Stimulated activated CD4-positive, alpha-beta T cell treated with anti-CD3 and anti-CD28 coated beads, TNF-alpha, amount 100 ng/mL, for 24 hours (primary cell): ENCODE measurements around the gene GALR3.
"Not testable (repeated sequence)": the region's sequence is repeated elsewhere in the genome, so short reads cannot be mapped to it uniquely, and the experiment has no call there.

ENCODE experiments used
- DNase-seq, 3 experiments: peaks; one replicate each; pipeline ENCODE4 v3.0.0-alpha.2; 2020; ENCODE audit warnings: low read depth in 3 of 3

Gene GALR3

DNA sequence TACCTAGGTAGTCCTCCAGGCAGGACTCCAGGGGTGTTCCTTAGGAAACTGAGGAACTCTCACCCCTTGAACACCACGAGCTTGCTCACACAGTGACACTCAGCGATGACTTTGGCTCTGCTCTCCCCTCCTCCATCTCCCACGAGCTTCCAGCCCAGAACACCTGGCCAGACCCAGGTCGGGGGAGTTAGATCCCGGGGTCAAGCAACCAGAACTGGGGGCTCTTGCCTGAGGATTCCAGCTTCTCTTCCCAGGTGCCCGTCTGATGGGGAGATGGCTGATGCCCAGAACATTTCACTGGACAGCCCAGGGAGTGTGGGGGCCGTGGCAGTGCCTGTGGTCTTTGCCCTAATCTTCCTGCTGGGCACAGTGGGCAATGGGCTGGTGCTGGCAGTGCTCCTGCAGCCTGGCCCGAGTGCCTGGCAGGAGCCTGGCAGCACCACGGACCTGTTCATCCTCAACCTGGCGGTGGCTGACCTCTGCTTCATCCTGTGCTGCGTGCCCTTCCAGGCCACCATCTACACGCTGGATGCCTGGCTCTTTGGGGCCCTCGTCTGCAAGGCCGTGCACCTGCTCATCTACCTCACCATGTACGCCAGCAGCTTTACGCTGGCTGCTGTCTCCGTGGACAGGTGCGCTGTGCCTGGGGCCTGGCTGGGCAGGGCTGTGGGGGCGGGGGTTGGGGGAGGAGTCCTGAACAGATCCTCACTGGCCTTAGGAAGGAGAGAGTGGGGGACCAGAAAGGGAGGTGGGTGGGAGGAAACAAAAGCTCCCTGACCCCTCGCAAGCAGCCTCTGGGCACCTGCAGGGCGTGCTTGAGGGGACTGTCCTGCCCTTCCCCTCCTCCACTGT lies at the start of gene GALR3:
Gene GALR3, plus strand, starts transcription at position 249 of the 852 bp plus-strand sequence. Its CDS starts 25 bp downstream, at position 274.
- DNase-seq = no peak

DNA sequence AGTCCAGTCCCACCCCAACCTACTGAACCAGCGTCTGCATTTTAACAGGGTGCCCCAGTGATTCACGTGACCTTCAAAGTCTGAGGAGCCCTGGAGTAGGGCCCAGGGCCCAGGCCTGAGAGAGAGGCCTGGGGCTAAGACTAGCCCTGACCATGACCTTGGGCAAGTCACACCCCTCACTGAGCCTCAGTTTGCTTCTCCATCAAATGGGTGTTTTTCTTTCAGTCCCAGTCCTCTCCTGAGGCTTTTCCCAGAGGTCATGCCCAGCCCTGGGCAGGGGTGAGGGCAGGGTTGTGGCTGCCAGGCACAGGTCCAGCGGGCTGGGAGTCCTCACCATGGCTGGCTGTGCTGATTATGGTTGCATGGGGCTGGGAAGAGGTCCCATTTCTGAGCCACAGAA lies 48.5 kb upstream of the GALR3 start:
- no peak for DNase-seq

DNA sequence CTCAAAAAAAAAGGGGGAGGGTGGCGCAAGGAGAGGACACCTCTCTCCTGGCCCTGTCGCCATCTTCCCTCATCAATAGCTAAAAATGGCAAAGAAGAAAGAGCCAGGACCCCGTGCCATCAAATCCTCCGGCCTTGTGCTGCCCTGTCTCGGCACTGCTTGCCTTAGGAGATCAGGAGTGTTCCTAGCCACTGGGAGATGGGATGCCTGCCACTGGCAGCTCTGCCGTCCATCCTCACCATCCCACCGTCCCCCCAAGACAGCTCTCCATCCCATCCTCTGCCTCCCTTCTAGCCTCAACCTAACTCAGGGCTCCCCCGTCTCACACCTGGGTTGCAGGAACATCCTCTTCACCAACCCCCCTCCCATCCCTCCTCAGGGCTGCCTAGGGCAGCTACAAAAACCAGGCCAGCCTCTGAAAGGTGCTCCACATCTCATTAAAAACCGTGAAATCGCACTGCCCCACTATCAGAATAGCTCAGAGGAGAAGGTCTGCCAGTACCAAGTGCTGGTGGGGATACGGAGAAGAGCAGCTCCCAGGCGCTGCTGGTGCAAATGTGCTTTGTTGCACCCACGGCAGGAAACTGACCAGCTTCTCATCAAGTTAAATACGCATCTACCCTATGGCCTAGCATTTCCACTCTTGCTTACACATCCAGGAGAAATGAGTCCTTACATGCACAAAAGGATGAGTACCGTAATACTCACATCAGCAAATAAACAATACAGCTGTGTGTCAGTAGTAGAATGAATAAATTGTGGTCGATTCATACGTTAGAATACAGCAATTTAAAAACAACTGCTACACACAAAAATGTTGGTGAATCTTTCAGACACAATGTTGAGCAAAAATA lies 47.2 kb upstream of the GALR3 start:
- no peak for DNase-seq

DNA sequence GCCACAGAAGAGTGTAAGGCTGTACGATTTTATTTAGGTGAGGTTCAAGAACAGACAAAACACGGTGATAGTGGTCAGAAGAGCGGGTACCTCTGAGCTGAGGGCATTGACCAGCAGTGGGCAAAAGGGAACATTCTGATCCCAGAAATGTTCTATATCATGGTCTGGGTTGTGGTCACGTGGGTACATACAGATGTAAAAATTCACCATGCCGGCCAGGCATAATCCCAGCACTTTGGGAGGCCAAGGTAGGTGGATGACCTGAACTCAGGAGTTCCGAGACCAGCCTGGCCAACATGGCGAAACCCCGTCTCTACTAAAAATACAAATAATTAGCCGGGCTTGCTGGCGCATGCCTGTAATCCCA lies 46.6 kb upstream of the GALR3 start:
- DNase-seq = no peak

- no peak for DNase-seq
Observed at GRCh38 chr22:37777122-37777687, 46.0 kb upstream of the GALR3 start.

GRCh38 chr22:37778370-37779009 lies 44.7 kb upstream of the GALR3 start:
- DNase-seq = no peak

DNA sequence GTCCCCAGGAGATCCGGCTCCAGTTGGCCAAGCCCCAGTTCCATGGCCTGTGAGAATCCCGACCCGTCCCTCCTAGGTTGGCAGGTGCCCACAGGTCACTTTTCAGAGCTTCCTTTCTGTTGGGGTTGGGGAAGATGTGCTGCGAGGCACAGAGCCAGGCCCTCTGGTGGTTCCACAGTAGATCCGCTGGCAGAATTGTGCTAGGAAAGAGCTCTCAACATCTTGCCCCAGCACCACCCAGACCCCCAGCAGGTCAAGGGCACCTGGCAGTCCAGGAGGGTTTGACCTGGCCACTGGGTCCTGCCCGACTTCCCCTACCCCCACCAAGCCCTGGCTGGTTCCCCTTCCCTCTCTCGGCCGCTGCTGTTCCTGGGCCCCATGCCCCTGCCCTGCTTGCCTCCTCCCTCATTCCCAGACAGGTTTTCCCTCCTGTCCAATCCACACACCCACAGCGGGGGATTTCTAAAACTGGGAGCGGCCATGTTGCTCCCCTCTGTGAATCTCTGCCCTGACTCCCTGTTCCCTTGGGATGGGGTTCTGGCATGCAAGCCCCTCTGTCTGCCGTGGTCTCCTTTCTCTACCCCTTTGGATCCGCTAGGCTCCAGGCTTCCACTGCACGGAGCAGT lies 41.6 kb upstream of the GALR3 start:
- no peak for DNase-seq

DNA sequence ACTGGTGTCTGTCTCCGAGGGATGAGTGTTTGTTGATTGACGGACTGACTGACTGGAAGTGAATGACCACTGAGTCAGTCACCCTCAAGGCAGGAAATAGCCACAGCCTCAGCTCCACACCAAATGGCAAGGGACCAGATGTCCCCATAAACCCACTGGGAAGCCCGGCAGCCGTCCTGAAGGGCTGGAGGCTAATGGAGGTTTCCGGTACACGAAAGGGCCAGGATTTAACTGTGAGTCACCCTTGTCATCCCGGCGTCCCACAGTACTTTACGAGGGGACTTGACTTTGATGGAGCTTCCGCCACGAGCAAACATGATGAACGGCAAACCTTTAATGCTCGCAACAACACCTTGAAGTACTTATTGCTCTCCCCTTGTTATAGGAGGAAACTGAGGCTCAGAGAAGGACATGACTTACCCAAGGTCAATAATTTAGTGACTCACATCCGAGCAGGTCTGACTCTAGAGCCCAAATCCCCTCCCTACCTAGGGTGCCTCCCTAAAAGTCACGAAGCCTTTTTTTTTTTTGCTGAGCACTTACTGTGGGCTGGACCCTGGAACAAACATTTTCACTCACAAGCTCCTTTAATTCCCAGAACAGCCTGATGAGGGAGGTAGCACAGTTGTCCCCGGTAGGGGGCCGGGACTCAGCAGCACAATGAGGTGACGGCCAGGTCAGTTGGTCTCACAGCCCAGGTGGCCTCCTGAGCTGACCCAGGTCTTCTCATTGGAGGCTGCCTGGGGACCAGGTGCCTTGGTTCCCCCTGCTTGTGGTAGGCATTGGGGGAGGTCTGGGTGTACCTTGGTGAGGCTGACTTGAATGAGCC lies 40.6 kb upstream of the GALR3 start:
- no peak for DNase-seq

- DNase-seq = no peak
Observed at GRCh38 chr22:37784829-37785495, 38.2 kb upstream of the GALR3 start.

DNA sequence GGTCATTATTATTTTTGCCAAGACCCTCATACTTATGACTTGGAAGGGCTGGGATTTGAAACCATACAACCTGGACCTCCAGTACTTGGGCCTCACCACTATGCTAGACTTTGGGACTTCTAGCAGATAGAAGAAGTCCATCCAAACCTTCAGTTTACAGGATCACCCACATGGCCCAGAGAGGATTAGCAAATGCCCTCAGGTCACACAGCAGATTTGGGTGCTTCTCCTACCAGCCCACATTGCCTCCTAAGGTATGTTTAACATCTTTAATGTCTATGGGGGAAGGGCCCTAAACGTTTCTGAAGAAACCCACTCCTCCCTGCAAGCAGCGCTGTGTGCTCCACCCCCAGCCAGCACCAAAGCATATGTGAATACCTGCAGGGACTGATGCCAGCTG lies 32.9 kb upstream of the GALR3 start:
- no peak for DNase-seq

DNA sequence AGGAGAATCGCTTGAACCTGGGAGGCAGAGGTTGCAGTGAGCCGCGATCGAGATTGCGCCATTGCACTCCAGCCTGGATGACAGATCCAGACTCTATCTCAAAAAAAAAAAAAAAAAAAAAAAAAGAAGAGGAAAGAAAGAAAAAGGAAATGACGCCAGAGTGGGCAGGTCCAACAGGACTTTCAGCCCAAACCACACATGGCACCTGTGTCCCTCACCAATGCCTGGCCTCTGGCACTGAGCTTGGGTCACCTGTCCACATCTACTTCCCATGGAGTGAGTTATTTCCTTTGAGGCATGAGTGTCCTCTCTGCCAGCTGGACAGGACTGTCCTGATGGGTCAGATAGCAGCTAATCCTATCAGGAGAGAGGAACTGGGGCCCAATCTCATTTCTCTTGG lies 30.7 kb upstream of the GALR3 start:
- DNase-seq = no peak

DNA sequence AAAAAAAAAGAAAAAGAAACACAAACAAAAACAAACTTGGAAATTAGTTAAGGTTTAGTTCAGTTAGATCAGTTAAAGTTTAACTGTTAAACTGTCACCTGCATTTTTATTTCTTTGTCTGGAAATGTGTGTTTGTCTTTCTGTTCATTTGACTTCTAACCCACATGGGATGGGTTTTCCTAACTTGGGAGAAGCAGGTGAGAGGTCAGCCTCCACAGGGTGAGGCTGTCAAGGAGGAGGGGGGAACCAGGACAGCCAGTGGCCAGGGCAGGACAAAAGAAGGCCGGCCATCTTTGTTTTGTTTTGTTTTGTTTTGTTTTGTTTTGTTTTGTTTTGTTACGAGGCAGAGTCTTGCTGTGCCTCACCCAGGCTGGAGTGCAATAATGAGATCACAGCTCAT lies 28.8 kb upstream of the GALR3 start:
- no peak for DNase-seq

GRCh38 chr22:37796079-37796478 lies 27.1 kb upstream of the GALR3 start:
- DNase-seq = no peak

DNA sequence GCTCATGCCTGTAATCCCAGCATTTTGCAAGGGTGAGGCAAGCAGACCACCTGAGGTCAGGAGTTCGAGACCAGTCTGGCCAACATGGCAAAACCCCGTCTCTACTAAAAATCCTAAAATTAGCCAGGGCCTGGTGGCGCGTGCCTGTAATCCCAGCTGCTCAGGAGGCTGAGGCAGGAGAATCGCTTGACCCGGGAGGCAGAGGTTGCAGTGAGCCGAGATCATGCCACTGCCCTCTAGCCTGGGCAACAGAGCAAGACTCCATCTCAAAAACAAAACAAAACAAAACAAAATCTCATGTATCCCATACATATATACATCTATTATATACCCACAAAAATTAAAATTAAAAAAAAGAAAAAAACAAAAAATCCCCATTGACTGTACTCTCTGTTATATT lies 25.9 kb upstream of the GALR3 start:
- not testable (repeated sequence) for DNase-seq

DNA sequence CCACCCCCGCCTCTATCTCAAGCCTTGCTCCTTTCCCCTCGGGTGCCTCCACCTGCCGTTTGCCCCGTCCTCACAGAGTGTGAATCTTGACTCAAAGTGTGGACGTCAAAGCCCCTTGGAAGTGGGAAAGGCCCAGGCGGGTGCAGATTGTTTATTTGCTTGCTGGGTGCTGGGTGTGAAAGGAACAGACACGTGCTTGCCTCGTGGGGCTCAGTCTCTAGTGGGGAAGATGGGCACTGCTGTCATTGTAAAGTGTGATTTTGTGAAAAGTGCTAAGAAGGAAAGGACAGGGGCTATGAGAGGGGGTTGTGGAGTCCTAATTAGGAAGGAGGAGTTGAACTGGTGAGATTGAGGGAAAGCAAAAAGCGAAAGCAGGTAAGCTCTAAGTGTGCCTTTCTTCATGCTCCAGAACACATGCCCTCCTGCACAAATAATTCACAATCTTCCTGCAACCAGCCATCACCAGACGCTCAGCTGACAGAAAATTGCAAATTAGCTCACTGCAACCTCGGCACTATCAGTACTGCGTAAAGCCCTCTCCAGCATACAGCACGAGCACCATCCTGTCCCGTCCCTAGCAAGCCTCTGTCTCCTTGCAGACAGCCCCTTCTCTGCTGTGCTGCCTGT lies 25.2 kb upstream of the GALR3 start:
- DNase-seq = no peak

- not testable (repeated sequence) for DNase-seq
Observed at GRCh38 chr22:37799979-37800378, 23.2 kb upstream of the GALR3 start.

GRCh38 chr22:37801946-37802309 lies 21.3 kb upstream of the GALR3 start:
- DNase-seq = no peak

DNA sequence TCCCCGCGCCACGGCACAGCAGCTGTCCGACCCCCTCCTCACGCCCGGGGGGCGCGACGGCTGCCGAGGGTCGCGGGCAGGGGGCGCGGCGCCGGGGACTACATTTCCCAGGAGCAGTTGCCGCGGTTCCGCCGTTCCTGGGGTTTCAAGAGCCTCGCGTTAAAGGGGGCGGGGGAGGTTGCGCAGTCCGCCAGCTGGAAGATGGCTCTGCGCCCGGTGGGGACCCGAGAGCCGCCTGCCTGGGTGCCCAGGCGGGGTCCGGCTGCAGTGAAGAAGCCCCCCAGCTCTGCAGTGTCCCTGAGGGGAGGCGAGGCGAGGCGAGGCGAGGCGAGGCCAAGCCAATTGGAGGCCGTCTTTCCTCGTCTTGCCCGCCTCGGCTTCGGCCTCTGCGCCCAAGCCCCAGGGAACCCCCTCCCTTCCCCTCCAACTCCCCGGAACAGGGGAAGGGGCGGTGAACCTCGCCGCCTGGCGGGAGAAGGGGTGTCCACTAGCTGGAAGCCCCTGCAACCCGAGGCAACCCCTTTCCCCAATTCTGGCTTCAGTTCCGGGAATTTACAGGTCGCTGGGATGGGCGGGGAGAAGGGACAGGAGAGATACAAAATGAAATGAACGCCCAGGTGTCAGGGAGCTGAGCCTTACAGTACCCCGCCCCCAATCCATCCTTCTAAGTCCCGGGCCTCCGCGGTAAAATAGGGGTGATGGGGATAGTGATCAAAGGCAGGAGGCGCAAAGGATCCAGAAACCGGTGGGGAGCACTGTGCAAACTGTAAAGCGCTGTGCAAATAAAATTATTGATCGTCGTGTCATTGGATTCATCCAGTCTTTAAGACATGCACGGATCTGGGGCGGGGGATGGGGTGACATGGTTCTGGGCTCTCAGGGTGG lies 20.6 kb upstream of the GALR3 start:
- no peak for DNase-seq

GRCh38 chr22:37803195-37803638 lies 20.0 kb upstream of the GALR3 start:
- DNase-seq = no peak
